Cardiac muscle cell (in vitro differentiated cells and primary cell): ENCODE data around the gene CHPF. TPM values are rescaled to one million over a fixed set of nuclear protein-coding genes. Genes with fewer than 3 reads are reported as not detected.

Experiments
- DNase-seq, 2 donors: peaks; one replicate each; pipeline versions ENCODE4 v3.0.0 to v3.0.0-alpha.2; 2010 to 2017; ENCODE audit warnings: low read depth in 1 of 2, low spot score in 1 of 2
- H3K27ac ChIP-seq: fragments of 200-600 bp; sonication (generic); 2 replicates; pipeline ENCODE4 v1.5.1; 2016
- H3K27me3 ChIP-seq: fragments of 200-600 bp; sonication (generic); 2 replicates; pipeline ENCODE4 v1.6.0; 2016; ENCODE audit warnings: control low read depth
- H3K36me3 ChIP-seq: fragments of 200-600 bp; sonication (generic); 2 replicates; pipeline ENCODE4 v1.5.1; 2016; ENCODE audit warnings: control low read depth
- H3K4me1 ChIP-seq: fragments of 200-600 bp; sonication (generic); 2 replicates; pipeline ENCODE4 v1.8.1; 2017; ENCODE audit warnings: low read depth, mild to moderate bottlenecking, mixed run types
- H3K4me3 ChIP-seq: fragments of 200-600 bp; sonication (generic); 2 replicates; pipeline ENCODE4 v1.5.1; 2016; ENCODE audit warnings: mild to moderate bottlenecking
- H3K9me3 ChIP-seq: fragments of 200-600 bp; sonication (generic); 2 replicates; pipeline ENCODE4 v1.5.1; 2017; ENCODE audit warnings: low read depth, mild to moderate bottlenecking, control low read depth
- polyA plus RNA-seq: library from polyadenylated mRNA; unstranded; fragments of >200 nt; fragmentation: Nextera tagmentation; extraction: Ambion mirVana; gene quantifications from 2 replicates; pipeline ENCODE4 v1.2.1, GENCODE V29; 2016
- total RNA-seq: library from RNA; depleted of rRNA; stranded (reverse); fragments of >200 nt; gene quantifications from 2 replicates; pipeline ENCODE4 v1.2.3, GENCODE V29; 2016
- TF ChIP-seq, protein P1 (sequence below): IDR thresholded peaks from 2 replicates; pipeline ENCODE4 v1.5.1; 2012; ENCODE audit warnings: low read depth, mild to moderate bottlenecking, low read length

Gene CHPF
- total and polyA plus RNA-seq, 2 experiments from 2014 or later = 208 to 301 TPM

DNA sequence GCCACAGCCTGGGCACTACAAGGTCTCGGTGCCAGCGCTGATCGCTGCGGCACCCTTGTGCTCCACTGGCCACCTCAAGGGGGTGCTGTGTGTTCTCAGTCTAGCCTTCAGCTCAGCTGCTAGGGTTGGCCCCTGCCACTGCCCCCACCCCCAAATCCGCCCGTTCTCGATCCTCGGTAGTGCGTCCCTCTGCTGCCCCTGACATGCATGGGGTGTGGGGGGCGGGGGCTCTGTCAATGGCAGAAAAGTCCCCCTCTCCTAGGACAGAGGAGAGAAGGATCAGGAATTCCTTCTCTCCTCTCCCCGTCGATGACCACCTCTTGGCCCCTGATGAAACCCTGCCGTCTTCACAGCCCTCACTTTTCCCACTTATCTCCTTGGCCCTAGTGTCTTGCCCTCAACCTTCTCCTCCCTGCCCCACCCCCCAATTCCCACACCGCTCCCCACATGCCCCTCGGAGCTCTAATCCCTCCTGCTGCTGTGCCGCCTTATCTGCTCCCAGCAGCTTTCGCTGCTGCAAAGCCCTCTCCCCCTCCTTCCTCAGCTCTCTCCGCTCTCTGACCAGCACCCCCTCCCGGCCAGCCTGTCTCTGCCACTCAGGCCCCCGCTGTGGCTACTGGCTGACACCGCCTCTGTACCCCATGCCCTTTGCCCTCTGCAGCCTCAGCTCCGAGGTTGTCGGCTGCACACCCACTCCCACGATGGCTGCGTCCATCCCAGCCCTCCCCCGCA lies 33.7 kb downstream of the CHPF start:
- Histone ChIP-seq H3K4me1 (peaks cover 55% of the 10 kb centered on the region), H3K36me3 (no peaks in the 10 kb centered on the region), H3K27me3 (no peaks in the 10 kb centered on the region), H3K27ac (peak overlapping the region; percentile 8), H3K9me3 (no peaks in the 10 kb centered on the region), H3K4me3 (peak overlapping the region; percentile 28)
- peak; percentile 69 to 84 for DNase-seq
- TF ChIP-seq, protein P1, sequence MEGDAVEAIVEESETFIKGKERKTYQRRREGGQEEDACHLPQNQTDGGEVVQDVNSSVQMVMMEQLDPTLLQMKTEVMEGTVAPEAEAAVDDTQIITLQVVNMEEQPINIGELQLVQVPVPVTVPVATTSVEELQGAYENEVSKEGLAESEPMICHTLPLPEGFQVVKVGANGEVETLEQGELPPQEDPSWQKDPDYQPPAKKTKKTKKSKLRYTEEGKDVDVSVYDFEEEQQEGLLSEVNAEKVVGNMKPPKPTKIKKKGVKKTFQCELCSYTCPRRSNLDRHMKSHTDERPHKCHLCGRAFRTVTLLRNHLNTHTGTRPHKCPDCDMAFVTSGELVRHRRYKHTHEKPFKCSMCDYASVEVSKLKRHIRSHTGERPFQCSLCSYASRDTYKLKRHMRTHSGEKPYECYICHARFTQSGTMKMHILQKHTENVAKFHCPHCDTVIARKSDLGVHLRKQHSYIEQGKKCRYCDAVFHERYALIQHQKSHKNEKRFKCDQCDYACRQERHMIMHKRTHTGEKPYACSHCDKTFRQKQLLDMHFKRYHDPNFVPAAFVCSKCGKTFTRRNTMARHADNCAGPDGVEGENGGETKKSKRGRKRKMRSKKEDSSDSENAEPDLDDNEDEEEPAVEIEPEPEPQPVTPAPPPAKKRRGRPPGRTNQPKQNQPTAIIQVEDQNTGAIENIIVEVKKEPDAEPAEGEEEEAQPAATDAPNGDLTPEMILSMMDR = peak; percentile 82

DNA sequence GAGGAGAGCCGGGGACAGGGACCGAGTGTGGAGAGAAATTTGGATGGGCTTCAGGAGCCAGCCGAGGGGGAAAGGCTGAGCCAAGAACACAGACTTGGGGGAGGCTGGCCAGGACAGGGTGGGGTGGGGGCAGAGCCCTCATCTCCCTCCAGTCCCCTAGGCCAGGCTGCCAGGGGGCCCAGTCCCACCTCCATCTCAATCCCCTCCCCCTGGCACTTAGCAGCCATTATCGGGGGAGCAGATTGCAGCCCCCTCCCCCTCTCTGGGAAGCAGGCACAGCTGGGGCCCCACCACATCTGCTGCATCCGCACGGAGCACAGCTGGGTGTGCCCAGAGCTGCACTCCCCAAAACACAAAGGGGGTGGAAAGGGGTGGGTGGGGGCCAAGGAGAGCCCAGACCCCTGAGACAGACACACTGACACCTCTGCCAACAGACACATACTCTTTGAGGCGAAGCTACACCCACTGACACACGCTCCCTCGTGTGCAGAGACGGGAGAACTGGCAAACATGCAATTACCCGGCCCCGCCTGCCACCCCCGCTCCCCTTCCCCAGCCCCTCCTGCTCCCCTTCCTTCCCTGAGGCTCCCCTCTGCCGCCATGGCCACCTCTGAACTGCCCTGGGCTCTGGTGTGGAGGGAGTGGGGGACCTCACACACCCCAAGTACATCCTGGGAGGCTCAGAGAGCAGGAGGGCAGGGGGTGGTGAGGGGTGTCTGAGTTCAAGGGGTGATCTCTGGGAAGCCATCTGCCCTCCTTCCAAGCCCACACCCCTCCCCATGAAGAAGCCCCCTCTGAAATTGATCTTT lies 34.4 kb downstream of the CHPF start:
- no peaks in the 10 kb centered on the region for H3K27me3 ChIP-seq
- H3K9me3 ChIP-seq = no peaks in the 10 kb centered on the region
- no peaks in the 10 kb centered on the region for H3K36me3 ChIP-seq
- TF ChIP-seq, protein P1 = no peak
- H3K4me1 ChIP-seq = peaks cover 48% of the 10 kb centered on the region
- H3K27ac ChIP-seq = no peak overlapping the region
- H3K4me3 ChIP-seq = no peak overlapping the region
- DNase-seq = peak in 1 of 2 donors; percentile 11

DNA sequence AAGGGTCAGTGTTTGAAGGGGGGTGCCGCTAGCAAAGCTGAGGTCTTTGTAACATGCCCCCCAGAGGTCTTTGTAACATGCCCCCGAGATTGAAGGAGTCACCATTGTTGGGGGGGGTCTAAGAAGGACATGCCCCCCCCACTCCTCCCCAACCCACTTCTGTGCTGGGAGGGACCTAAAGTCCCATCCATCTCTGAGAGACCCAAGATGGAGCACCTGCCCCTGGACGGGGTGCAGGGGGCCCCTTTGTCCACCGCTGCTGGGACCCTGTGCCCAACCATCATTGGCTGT lies 35.2 kb downstream of the CHPF start:
- H3K4me1 ChIP-seq = peaks cover 40% of the 10 kb centered on the region

DNA sequence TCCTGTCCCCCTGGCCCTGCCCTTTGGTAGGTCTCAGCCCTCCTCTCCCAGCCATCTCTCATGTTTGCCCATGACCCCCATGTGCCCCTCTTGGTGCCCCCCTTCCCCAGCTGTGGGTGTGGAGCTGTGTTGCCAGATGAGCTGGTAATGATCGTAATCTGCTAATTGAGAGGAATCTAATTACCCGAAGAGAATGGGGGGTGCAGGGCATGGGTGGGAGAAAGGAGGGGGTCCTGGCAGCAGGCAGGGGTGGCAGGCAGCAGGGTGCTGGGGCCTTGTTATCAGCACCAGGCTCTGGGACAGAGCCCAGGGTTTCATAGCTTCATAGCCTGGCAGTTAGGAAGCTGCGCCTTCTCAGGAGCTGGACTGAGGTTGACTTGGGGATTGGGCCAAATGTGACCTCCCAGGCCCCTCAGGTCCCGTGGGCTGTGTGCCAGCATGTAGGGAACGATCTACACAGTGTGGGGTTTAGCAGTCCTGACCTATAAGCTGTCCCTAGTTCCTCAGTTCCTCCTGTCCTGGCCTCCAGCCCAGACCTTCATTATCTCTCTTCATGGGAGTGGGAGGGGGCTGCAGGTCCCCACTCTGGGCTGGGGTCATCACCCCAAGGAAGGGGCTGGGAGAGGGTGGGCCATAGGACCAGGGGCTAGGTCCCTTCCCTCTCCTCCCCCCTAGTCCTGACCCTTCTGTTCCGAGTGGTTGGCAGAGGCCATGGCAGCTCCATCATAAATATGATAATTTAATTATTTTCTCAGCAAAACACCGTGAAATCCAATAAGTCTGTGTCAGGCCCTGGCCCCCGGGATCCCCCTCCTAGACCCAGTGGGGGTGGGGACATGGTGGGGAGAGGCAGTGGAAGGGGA lies 35.8 kb downstream of the CHPF start:
- H3K4me3 ChIP-seq = no peak overlapping the region
- H3K27ac ChIP-seq = no peak overlapping the region
- no peaks in the 10 kb centered on the region for H3K36me3 ChIP-seq
- DNase-seq = peak in 1 of 2 donors; percentile 9
- H3K4me1 ChIP-seq = peaks cover 34% of the 10 kb centered on the region
- no peaks in the 10 kb centered on the region for H3K9me3 ChIP-seq
- TF ChIP-seq, protein P1 = no peak
- H3K27me3 ChIP-seq = no peaks in the 10 kb centered on the region

More for the DNA sequence above, 35.2 kb downstream of the CHPF start:
- Histone ChIP-seq H3K27me3 (no peaks in the 10 kb centered on the region), H3K4me3 (no peak overlapping the region), H3K9me3 (no peaks in the 10 kb centered on the region), H3K36me3 (no peaks in the 10 kb centered on the region), H3K27ac (no peak overlapping the region)
- DNase-seq = no peak
- TF ChIP-seq, protein P1 = no peak

DNA sequence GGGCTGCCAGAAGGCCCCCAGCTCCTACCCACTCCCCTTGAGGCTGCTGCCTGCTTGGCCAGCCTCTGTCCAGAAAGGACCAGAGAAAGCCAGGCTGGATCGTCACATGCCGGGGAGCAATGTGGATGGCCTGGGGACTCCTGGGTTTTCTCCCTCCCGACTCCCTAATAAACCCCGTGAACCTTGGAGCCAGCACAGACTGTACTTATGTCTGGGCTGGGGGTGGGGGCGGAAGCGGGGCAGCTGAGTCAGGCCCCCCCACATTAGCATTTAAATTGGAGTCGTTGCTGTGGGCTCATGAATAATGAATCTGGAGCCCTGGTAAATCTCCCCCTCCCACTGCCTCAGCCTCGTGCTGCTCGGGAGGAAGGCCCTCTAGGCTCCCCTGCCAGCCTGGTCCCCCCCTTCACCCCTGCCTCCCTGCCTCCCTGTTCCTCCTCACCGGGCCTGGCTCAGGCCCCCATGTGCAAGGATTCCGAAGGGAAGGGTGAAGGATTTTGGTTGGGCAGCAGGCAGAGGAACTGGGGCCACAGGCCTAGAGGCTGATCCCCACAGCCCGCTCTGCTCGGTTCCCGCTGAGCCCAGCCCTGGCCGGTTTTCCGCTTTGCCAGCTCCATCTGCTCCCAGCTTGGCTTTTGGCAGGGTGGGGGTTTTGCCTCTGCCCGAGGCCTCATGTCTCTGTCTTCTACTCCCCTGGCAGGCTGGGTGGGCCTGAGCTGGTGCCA lies 36.6 kb downstream of the CHPF start:
- Histone ChIP-seq H3K4me3 (no peak overlapping the region), H3K27me3 (no peaks in the 10 kb centered on the region), H3K4me1 (peaks cover 26% of the 10 kb centered on the region), H3K36me3 (no peaks in the 10 kb centered on the region), H3K27ac (no peak overlapping the region), H3K9me3 (no peaks in the 10 kb centered on the region)
- TF ChIP-seq, protein P1 = no peak
- no peak for DNase-seq
